Aortic smooth muscle cell (primary cell): ENCODE results near the gene KRT34. TPM values are rescaled to one million over a fixed set of nuclear protein-coding genes. Genes with fewer than 3 reads are reported as not detected.

Experiments used
- total RNA-seq: library from RNA; depleted of rRNA; stranded (reverse); fragments of >200 nt; gene quantifications from 2 replicates; pipeline ENCODE4 v1.2.3, GENCODE V29; 2014

The KRT34 gene
- total RNA-seq: not detected in 2 replicates

DNA sequence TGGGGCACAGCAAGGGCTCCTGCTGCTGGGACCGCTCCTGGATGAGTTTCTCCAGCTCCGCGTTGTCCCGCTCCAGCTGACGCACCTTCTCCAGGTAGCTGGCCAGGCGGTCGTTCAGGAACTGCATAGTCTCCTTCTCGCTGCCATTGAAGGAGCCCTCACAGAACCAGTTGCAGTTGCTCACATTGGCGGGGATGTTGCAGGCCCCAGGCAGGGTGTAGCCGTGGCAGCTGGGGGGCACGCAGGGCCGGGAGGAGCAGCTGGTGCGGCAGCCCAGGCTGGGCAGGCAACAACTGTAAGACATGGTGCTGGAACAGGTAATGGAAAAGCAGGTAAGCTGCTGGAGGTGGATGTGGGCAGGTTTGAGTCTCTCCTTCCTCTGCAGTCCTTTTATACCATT lies at the start of gene KRT34:
KRT34 (minus strand) TSS at position 364 of the 400 bp plus-strand sequence; CDS start at position 304, 60 bp downstream.

DNA sequence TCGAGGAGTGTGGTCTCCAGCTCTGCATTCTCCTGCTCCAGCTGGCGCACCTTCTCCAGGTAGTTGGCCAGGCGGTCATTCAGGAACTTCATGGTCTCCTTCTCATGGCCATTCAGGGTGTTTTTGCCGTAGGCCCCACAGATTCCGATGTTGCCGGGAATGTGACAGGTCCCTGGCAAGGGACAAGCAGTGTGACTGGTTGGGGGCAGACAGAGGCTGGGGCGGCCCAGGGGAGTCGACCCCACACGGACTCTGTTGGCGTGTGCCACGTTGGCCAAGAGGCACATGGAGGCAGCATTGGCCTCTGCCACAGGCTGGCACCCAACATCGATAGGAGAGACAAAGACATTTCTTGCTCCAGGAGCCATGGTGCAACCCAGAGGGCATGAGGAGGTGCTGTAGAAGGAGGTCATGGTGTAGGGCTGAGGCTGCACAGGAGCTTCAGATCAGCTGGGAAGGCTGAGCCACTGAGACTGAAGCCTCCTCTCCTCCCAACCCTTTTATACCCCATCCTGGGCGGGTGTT lies 42.1 kb upstream of the KRT34 start, which contains the start of gene KRT37:
KRT37 (minus strand) TSS at position 475 of the 525 bp plus-strand sequence; CDS start at position 413, 62 bp downstream.

DNA sequence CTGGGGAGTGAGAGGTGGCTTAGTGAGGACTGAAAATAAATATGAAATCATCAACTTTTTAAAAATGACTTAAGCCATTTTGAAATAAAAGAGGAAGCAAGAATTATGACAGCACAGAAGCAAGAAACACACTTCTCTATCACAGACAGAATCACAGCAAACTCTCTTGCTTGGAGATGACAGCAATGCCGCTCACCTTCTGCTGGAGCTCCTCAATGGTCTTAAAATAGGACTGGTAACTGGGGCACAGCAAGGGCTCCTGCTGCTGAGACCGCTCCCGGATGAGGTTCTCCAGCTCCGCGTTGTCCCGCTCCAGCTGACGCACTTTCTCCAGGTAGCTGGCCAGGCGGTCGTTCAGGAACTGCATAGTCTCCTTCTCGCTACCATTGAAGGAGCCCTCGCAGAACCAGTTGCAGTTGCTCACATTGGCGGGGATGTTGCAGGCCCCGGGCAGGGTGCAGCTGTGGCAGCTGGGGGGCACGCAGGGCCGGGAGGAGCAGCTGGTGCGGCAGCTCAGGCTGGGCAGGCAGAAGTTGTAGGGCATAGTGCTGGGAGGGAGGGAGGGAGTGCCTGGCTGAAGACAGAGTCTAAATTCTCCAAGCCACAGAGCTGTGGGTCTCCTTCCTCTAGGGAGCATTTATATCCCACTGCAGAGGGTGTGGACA lies 15.0 kb upstream of the KRT34 start, which contains the start of gene KRT31:
KRT31 (minus strand) TSS at position 613 of the 665 bp plus-strand sequence; CDS start at position 544, 69 bp downstream.

GRCh38 chr17:41369713-41370112 lies 12.4 kb downstream of the KRT34 start, which contains the start of gene KRT33B:
TSS of gene KRT33B (minus strand) at chr17:41369813. CDS start at chr17:41369750, 63 bp downstream.

GRCh38 chr17:41350381-41350878 lies 31.7 kb downstream of the KRT34 start, which contains the start of gene KRT33A:
TSS of gene KRT33A (minus strand) at chr17:41350828. CDS start at chr17:41350767, 61 bp downstream.

Other genes starting within 250 kb of the KRT34 start
- gene KRTAP4-6, start 241.8 kb downstream of the KRT34 start, total RNA-seq: not detected in 2 replicates
- not detected in 2 replicates for gene KRTAP4-5, start 232.5 kb downstream of the KRT34 start, total RNA-seq
- gene KRTAP4-4, start 221.6 kb downstream of the KRT34 start, total RNA-seq: not detected in 2 replicates
- gene KRTAP4-3, start 214.1 kb downstream of the KRT34 start, total RNA-seq: not detected in 2 replicates
- gene KRTAP4-2, start 204.1 kb downstream of the KRT34 start, total RNA-seq: not detected in 2 replicates
- not detected in 2 replicates for gene KRTAP4-1, start 197.4 kb downstream of the KRT34 start, total RNA-seq
- not detected in 2 replicates for gene KRTAP9-1, start 192.4 kb downstream of the KRT34 start, total RNA-seq
- not detected in 2 replicates for gene KRTAP9-2, start 155.7 kb downstream of the KRT34 start, total RNA-seq
- gene KRTAP9-3, start 149.9 kb downstream of the KRT34 start, total RNA-seq: not detected in 2 replicates
- gene KRTAP9-8, start 144.3 kb downstream of the KRT34 start, total RNA-seq: not detected in 2 replicates
- gene KRTAP9-4, start 132.6 kb downstream of the KRT34 start, total RNA-seq: not detected in 2 replicates
- not detected in 2 replicates for gene KRTAP9-9, start 126.9 kb downstream of the KRT34 start, total RNA-seq
- gene KRTAP9-6, start 116.9 kb downstream of the KRT34 start, total RNA-seq: not detected in 2 replicates
- not detected in 2 replicates for gene KRTAP9-7, start 106.6 kb downstream of the KRT34 start, total RNA-seq
- not detected in 2 replicates for gene KRTAP29-1, start 79.5 kb downstream of the KRT34 start, total RNA-seq
- not detected in 2 replicates for gene KRTAP16-1, start 73.0 kb downstream of the KRT34 start, total RNA-seq
- gene KRTAP17-1, start 66.6 kb downstream of the KRT34 start, total RNA-seq: not detected in 2 replicates
- not detected in 2 replicates for gene KRT33A, start 31.5 kb downstream of the KRT34 start, total RNA-seq
- not detected in 2 replicates for gene KRT33B, start 12.5 kb downstream of the KRT34 start, total RNA-seq
- not detected in 2 replicates for gene KRT31, start 15.3 kb upstream of the KRT34 start, total RNA-seq
- not detected in 2 replicates for gene KRT37, start 42.3 kb upstream of the KRT34 start, total RNA-seq
- gene KRT38, start 58.7 kb upstream of the KRT34 start, total RNA-seq: not detected in 2 replicates
- gene KRT32, start 85.1 kb upstream of the KRT34 start, total RNA-seq: not detected in 2 replicates
- gene KRT35, start 98.8 kb upstream of the KRT34 start, total RNA-seq: not detected in 2 replicates
- 0.13 TPM in 1 of 2 replicates, not detected in the other for gene KRT36, start 107.6 kb upstream of the KRT34 start, total RNA-seq
- not detected in 2 replicates for gene KRT13, start 123.3 kb upstream of the KRT34 start, total RNA-seq
- gene KRT15, start 136.6 kb upstream of the KRT34 start, total RNA-seq: 2.5 and 3.0 TPM in 2 replicates
- gene KRT19, start 146.0 kb upstream of the KRT34 start, total RNA-seq: 25.1 and 30.7 TPM in 2 replicates
- gene KRT9, start 189.8 kb upstream of the KRT34 start, total RNA-seq: not detected in 2 replicates
- 1.1 TPM in 1 of 2 replicates, not detected in the other for gene KRT14, start 204.6 kb upstream of the KRT34 start, total RNA-seq
- 0.79 and 1.4 TPM in 2 replicates for gene KRT16, start 230.5 kb upstream of the KRT34 start, total RNA-seq
- 7.1 and 7.4 TPM in 2 replicates for gene KRT17, start 242.3 kb upstream of the KRT34 start, total RNA-seq